ENCODE measurements around the gene SLC39A9. TPM values are rescaled to one million over a fixed set of nuclear protein-coding genes. Genes with fewer than 3 reads are reported as not detected.

The SLC39A9 gene
- total and polyA plus RNA-seq, 2 of the 13 experiments (the other 11 are each of a cell fraction or from before 2014, with no cell fraction given): 46.6 to 69.5 TPM

DNA sequence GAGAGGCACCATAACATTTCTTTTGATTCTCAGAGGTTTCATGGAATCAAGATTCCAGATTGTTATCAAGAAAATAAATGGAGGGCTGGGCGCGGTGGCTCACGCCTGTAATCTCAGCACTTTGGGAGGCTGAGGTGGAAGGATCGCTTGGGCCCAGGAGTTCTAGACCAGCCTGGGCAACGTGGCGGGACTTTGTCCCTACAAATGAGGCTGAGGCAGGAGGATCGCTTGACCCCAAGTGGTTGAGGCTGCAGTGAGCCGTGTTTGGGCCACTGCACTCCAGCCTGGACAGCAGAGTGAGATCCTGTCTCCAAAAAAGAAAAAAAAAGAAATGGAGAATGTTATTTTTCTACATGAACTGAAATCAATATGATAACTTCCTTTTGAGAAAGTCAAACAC, 1.3 kb downstream of the SLC39A9 start (continued):
- peak; percentile 97 for TF ChIP-seq ZNF121 (CRISPR knock-in tag; IDR thresholded peaks at IDR 0.05)
- peak; percentile 57 for TF ChIP-seq ZNF460 (CRISPR knock-in tag; IDR thresholded peaks at IDR 0.05; ENCODE audit: borderline replicate concordance)
- TF ChIP-seq NAIF1 (CRISPR knock-in tag; IDR thresholded peaks at IDR 0.05; ENCODE audit: borderline replicate concordance): 0 out of 2 replicates have a peak, but pooled peaks have one; percentile 39
- TF ChIP-seq, protein P1, sequence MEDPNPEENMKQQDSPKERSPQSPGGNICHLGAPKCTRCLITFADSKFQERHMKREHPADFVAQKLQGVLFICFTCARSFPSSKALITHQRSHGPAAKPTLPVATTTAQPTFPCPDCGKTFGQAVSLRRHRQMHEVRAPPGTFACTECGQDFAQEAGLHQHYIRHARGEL (CRISPR knock-in tag; IDR thresholded peaks at IDR 0.05): no peak
- TF ChIP-seq, protein P2, sequence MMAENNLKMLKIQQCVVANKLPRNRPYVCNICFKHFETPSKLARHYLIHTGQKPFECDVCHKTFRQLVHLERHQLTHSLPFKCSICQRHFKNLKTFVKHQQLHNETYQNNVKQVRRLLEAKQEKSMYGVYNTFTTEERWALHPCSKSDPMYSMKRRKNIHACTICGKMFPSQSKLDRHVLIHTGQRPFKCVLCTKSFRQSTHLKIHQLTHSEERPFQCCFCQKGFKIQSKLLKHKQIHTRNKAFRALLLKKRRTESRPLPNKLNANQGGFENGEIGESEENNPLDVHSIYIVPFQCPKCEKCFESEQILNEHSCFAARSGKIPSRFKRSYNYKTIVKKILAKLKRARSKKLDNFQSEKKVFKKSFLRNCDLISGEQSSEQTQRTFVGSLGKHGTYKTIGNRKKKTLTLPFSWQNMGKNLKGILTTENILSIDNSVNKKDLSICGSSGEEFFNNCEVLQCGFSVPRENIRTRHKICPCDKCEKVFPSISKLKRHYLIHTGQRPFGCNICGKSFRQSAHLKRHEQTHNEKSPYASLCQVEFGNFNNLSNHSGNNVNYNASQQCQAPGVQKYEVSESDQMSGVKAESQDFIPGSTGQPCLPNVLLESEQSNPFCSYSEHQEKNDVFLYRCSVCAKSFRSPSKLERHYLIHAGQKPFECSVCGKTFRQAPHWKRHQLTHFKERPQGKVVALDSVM (CRISPR knock-in tag; IDR thresholded peaks at IDR 0.05): peak; percentile 98
- 0 out of 2 replicates have a peak, but pooled peaks have one; percentile 34 for TF ChIP-seq MYC (CRISPR knock-in tag; IDR thresholded peaks at IDR 0.05; ENCODE audit: borderline replicate concordance)
- TF ChIP-seq KLF16 (CRISPR knock-in tag; IDR thresholded peaks at IDR 0.05): no peak
- TF ChIP-seq, protein P3, sequence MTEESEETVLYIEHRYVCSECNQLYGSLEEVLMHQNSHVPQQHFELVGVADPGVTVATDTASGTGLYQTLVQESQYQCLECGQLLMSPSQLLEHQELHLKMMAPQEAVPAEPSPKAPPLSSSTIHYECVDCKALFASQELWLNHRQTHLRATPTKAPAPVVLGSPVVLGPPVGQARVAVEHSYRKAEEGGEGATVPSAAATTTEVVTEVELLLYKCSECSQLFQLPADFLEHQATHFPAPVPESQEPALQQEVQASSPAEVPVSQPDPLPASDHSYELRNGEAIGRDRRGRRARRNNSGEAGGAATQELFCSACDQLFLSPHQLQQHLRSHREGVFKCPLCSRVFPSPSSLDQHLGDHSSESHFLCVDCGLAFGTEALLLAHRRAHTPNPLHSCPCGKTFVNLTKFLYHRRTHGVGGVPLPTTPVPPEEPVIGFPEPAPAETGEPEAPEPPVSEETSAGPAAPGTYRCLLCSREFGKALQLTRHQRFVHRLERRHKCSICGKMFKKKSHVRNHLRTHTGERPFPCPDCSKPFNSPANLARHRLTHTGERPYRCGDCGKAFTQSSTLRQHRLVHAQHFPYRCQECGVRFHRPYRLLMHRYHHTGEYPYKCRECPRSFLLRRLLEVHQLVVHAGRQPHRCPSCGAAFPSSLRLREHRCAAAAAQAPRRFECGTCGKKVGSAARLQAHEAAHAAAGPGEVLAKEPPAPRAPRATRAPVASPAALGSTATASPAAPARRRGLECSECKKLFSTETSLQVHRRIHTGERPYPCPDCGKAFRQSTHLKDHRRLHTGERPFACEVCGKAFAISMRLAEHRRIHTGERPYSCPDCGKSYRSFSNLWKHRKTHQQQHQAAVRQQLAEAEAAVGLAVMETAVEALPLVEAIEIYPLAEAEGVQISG (CRISPR knock-in tag; IDR thresholded peaks at IDR 0.05): peak; percentile 40; the same call in 1 of the 2 replicates
- TF ChIP-seq, protein P4, sequence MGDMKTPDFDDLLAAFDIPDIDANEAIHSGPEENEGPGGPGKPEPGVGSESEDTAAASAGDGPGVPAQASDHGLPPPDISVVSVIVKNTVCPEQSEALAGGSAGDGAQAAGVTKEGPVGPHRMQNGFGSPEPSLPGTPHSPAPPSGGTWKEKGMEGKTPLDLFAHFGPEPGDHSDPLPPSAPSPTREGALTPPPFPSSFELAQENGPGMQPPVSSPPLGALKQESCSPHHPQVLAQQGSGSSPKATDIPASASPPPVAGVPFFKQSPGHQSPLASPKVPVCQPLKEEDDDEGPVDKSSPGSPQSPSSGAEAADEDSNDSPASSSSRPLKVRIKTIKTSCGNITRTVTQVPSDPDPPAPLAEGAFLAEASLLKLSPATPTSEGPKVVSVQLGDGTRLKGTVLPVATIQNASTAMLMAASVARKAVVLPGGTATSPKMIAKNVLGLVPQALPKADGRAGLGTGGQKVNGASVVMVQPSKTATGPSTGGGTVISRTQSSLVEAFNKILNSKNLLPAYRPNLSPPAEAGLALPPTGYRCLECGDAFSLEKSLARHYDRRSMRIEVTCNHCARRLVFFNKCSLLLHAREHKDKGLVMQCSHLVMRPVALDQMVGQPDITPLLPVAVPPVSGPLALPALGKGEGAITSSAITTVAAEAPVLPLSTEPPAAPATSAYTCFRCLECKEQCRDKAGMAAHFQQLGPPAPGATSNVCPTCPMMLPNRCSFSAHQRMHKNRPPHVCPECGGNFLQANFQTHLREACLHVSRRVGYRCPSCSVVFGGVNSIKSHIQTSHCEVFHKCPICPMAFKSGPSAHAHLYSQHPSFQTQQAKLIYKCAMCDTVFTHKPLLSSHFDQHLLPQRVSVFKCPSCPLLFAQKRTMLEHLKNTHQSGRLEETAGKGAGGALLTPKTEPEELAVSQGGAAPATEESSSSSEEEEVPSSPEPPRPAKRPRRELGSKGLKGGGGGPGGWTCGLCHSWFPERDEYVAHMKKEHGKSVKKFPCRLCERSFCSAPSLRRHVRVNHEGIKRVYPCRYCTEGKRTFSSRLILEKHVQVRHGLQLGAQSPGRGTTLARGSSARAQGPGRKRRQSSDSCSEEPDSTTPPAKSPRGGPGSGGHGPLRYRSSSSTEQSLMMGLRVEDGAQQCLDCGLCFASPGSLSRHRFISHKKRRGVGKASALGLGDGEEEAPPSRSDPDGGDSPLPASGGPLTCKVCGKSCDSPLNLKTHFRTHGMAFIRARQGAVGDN (CRISPR knock-in tag; IDR thresholded peaks at IDR 0.05): peak; percentile 28; the same call in 1 of the 2 replicates
- TF ChIP-seq, protein P5, sequence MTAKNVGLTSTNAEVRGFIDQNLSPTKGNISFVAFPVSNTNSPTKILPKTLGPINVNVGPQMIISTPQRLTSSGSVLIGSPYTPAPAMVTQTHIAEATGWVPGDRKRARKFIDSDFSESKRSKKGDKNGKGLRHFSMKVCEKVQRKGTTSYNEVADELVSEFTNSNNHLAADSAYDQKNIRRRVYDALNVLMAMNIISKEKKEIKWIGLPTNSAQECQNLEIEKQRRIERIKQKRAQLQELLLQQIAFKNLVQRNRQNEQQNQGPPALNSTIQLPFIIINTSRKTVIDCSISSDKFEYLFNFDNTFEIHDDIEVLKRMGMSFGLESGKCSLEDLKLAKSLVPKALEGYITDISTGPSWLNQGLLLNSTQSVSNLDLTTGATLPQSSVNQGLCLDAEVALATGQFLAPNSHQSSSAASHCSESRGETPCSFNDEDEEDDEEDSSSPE (CRISPR knock-in tag; IDR thresholded peaks at IDR 0.05): no peak
- TF ChIP-seq KLF9 (CRISPR knock-in tag; IDR thresholded peaks at IDR 0.05; ENCODE audit: low read depth): no peak
- TF ChIP-seq, protein P6, sequence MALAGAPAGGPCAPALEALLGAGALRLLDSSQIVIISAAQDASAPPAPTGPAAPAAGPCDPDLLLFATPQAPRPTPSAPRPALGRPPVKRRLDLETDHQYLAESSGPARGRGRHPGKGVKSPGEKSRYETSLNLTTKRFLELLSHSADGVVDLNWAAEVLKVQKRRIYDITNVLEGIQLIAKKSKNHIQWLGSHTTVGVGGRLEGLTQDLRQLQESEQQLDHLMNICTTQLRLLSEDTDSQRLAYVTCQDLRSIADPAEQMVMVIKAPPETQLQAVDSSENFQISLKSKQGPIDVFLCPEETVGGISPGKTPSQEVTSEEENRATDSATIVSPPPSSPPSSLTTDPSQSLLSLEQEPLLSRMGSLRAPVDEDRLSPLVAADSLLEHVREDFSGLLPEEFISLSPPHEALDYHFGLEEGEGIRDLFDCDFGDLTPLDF (CRISPR knock-in tag; IDR thresholded peaks at IDR 0.05): 0 out of 2 replicates have a peak, but pooled peaks have one; percentile 24
- TF ChIP-seq SRF (IDR thresholded peaks at IDR 0.05; ENCODE audit: low read depth, low read length): no peak
- TF ChIP-seq HNF4A (CRISPR knock-in tag; IDR thresholded peaks at IDR 0.05): 0 out of 2 replicates have a peak, but pooled peaks have one; percentile 38
- no peak for TF ChIP-seq ZNF30 (CRISPR knock-in tag; IDR thresholded peaks at IDR 0.05)
- TF ChIP-seq PHF8 (CRISPR knock-in tag; IDR thresholded peaks at IDR 0.05): peak; percentile 26; the same call in 1 of the 2 replicates
- TF ChIP-seq, protein P7, sequence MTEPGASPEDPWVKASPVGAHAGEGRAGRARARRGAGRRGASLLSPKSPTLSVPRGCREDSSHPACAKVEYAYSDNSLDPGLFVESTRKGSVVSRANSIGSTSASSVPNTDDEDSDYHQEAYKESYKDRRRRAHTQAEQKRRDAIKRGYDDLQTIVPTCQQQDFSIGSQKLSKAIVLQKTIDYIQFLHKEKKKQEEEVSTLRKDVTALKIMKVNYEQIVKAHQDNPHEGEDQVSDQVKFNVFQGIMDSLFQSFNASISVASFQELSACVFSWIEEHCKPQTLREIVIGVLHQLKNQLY (CRISPR knock-in tag; IDR thresholded peaks at IDR 0.05): no peak

Data from HepG2 (cell line).